DND-41 (cell line): ENCODE data around the gene CHD6.

Experiments used
- EZH2 ChIP-seq: IDR thresholded peaks from 3 replicates; pipeline ENCODE4 v1.6.1; 2012; ENCODE audit warnings: borderline replicate concordance, low read depth, mild to moderate bottlenecking, moderate library complexity, low read length, inconsistent platforms; ENCODE audit not compliant: severe bottlenecking
- TF ChIP-seq, protein P1 (sequence below): IDR thresholded peaks from 2 replicates; pipeline ENCODE4 v1.5.1; 2012; ENCODE audit warnings: borderline replicate concordance, low read length, moderate library complexity, mild to moderate bottlenecking; ENCODE audit not compliant: poor library complexity, severe bottlenecking; ENCODE audit errors: extremely low read depth

DNA sequence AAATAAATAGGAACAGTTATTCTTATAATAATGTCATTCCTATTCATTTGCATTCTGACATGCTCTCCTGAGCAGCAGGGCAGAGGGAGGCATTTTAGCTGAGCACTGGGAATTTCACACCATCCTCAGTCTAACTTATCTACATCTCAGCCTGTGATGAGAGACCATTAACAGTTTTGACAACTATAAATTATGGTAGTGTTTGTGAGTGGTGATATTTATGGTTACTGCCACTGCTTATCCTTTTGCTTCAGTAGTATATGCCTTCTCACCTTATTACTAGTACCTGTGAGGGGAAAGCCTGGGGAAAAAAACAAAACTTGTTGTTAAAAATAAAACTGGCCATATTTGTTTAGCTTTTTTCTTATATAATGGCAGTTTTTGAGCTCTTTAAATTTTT lies 17.0 kb upstream of the CHD6 start:
- TF ChIP-seq, protein P1, sequence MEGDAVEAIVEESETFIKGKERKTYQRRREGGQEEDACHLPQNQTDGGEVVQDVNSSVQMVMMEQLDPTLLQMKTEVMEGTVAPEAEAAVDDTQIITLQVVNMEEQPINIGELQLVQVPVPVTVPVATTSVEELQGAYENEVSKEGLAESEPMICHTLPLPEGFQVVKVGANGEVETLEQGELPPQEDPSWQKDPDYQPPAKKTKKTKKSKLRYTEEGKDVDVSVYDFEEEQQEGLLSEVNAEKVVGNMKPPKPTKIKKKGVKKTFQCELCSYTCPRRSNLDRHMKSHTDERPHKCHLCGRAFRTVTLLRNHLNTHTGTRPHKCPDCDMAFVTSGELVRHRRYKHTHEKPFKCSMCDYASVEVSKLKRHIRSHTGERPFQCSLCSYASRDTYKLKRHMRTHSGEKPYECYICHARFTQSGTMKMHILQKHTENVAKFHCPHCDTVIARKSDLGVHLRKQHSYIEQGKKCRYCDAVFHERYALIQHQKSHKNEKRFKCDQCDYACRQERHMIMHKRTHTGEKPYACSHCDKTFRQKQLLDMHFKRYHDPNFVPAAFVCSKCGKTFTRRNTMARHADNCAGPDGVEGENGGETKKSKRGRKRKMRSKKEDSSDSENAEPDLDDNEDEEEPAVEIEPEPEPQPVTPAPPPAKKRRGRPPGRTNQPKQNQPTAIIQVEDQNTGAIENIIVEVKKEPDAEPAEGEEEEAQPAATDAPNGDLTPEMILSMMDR, result no peak
- TF ChIP-seq EZH2, result no peak
